H1 (cell line): ENCODE results near the gene PRKCD. TPM values are rescaled to one million over a fixed set of nuclear protein-coding genes. Genes with fewer than 3 reads are reported as not detected.
A peak's percentile ranks its signal among the peaks of the same experiment; 100 is the strongest.

Experiments
- CTCF ChIA-PET: fragments of 300-600 bp; sonication (Branson Sonifier 250); formaldehyde crosslinking; loops from one replicate; lab custom pipeline; 2021; ENCODE audit not compliant: partially characterized antibody; lab: Charles Lee
- POLR2A ChIA-PET: fragments of 300-600 bp; sonication (Branson Sonifier 250); formaldehyde crosslinking; loops from one replicate; lab custom pipeline; 2021; ENCODE audit warnings: inconsistent platforms; ENCODE audit not compliant: partially characterized antibody; lab: Charles Lee
- DNase-seq, 2 experiments: peaks; one replicate each; pipeline versions ENCODE4 v3.0.0 to v3.0.0-alpha.2; 2010 to 2022; ENCODE audit warnings: low spot score in 2 of 2, low read depth in 1 of 2, mixed read lengths in 1 of 2
- FAIRE-seq: peaks from 2 replicates; lab custom pipeline; 2011; peaks lifted over from hg19 to GRCh38; lab: Jason Lieb, UNC
- H2AFZ ChIP-seq: 2 replicates; pipeline ENCODE4 v1.8.1; 2012; ENCODE audit warnings: low read length, inconsistent platforms
- H2AK5ac ChIP-seq: 2 replicates; pipeline ENCODE4 v1.6.1; 2013; ENCODE audit warnings: low read depth, low read length
- H2BK120ac ChIP-seq: replicated peaks from 2 replicates; pipeline ENCODE3; 2013; ENCODE audit warnings: low read depth, low read length, inconsistent platforms
- H2BK12ac ChIP-seq: 2 replicates; pipeline ENCODE4 v1.6.1; 2013; ENCODE audit warnings: low read depth, low read length
- H2BK15ac ChIP-seq: 2 replicates; pipeline ENCODE4 v1.6.1; 2013; ENCODE audit warnings: low read length
- H2BK20ac ChIP-seq: 2 replicates; pipeline ENCODE4 v1.6.1; 2013; ENCODE audit warnings: low read length
- H2BK5ac ChIP-seq: 2 replicates; pipeline ENCODE4 v1.6.1; 2013; ENCODE audit warnings: low read depth, low read length
- H3K14ac ChIP-seq: 2 replicates; pipeline ENCODE4 v1.6.1; 2013; ENCODE audit warnings: inconsistent platforms; ENCODE audit not compliant: insufficient read length
- H3K18ac ChIP-seq: 2 replicates; pipeline ENCODE4 v1.6.1; 2013; ENCODE audit warnings: low read length; ENCODE audit errors: extremely low read depth
- H3K23ac ChIP-seq: 2 replicates; pipeline ENCODE4 v1.6.1; 2013; ENCODE audit warnings: inconsistent platforms; ENCODE audit not compliant: insufficient read length
- H3K23me2 ChIP-seq: 2 replicates; pipeline ENCODE4 v1.6.1; 2013; ENCODE audit warnings: low read depth, low read length
- H3K27ac ChIP-seq: 2 replicates; pipeline ENCODE4 v1.6.1; 2011; ENCODE audit warnings: low read depth, low read length, inconsistent platforms
- H3K27me3 ChIP-seq, 4 experiments: replicated peaks in 1 of 4; 1 replicate in 1 of 4; 2 replicates in 3 of 4; pipeline versions ENCODE4 v1.6.1 to v1.8.1; 2011 to 2013; ENCODE audit warnings: low read length in 3 of 4, mild to moderate bottlenecking in 3 of 4, inconsistent platforms in 2 of 4, mixed read lengths in 2 of 4, moderate library complexity in 1 of 4; ENCODE audit not compliant: control insufficient read depth in 3 of 4, insufficient read depth in 3 of 4; ENCODE audit errors: extremely low read depth in 1 of 4
- H3K36me3 ChIP-seq, 4 experiments: 2 replicates each; pipeline versions ENCODE4 v1.6.1 to v1.8.1; 2011 to 2013; ENCODE audit warnings: mild to moderate bottlenecking in 4 of 4, low read length in 3 of 4, moderate library complexity in 2 of 4, control low read depth in 1 of 4, inconsistent platforms in 1 of 4; ENCODE audit not compliant: insufficient read depth in 4 of 4, control insufficient read depth in 2 of 4
- H3K4ac ChIP-seq: replicated peaks from 2 replicates; pipeline ENCODE3; 2013; ENCODE audit warnings: low read length, low read depth, mixed read lengths, inconsistent platforms; ENCODE audit not compliant: insufficient read length
- H3K4me1 ChIP-seq, 4 experiments: replicated peaks in 1 of 4; 1 replicate in 1 of 4; 2 replicates in 3 of 4; pipeline versions ENCODE4 v1.6.1 to v1.8.1; 2011 to 2013; ENCODE audit warnings: low read length in 3 of 4, inconsistent platforms in 2 of 4, mixed read lengths in 1 of 4; ENCODE audit not compliant: insufficient read depth in 4 of 4, control insufficient read depth in 3 of 4
- H3K4me2 ChIP-seq, 2 experiments: 2 replicates each; pipeline versions ENCODE4 v1.6.1 to v1.8.1; 2011 to 2013; ENCODE audit warnings: low read depth in 2 of 2, low read length in 2 of 2, control low read depth in 1 of 2, inconsistent platforms in 1 of 2, mild to moderate bottlenecking in 1 of 2; ENCODE audit not compliant: insufficient read depth in 1 of 2
- H3K4me3 ChIP-seq, 4 experiments: fragments of 200-600, 300-600 bp in 1 of 4; sonication (generic), shearing (Covaris generic), sonication (Bioruptor Twin) in 1 of 4; 2 replicates each; pipeline versions ENCODE4 v1.5.1 to v1.8.1; 2011 to 2016; ENCODE audit warnings: low read length in 4 of 4, low read depth in 3 of 4, control low read depth in 2 of 4, inconsistent platforms in 2 of 4, mild to moderate bottlenecking in 2 of 4, mixed read lengths in 1 of 4, moderate library complexity in 1 of 4; ENCODE audit not compliant: insufficient read depth in 2 of 4; ENCODE audit errors: extremely low read depth in 1 of 4
- H3K56ac ChIP-seq: replicated peaks from 2 replicates; pipeline ENCODE3; 2013; ENCODE audit warnings: low read depth, mild to moderate bottlenecking, mixed read lengths, low read length, inconsistent platforms; ENCODE audit not compliant: insufficient read length
- H3K79me1 ChIP-seq: 2 replicates; pipeline ENCODE4 v1.6.1; 2013; ENCODE audit warnings: low read depth, low read length, control low read depth
- H3K79me2 ChIP-seq, 2 experiments: 2 replicates each; pipeline versions ENCODE4 v1.6.1 to v1.8.1; 2012 to 2013; ENCODE audit warnings: low read length in 2 of 2, mild to moderate bottlenecking in 2 of 2, inconsistent platforms in 1 of 2; ENCODE audit not compliant: insufficient read depth in 2 of 2, control insufficient read depth in 1 of 2
- H3K9ac ChIP-seq, 4 experiments: replicated peaks in 1 of 4; 1 replicate in 1 of 4; 2 replicates in 3 of 4; pipeline versions ENCODE4 v1.6.1 to v1.8.1; 2011 to 2013; ENCODE audit warnings: low read depth in 3 of 4, low read length in 3 of 4, control low read depth in 2 of 4, mild to moderate bottlenecking in 2 of 4, moderate library complexity in 2 of 4, inconsistent platforms in 1 of 4; ENCODE audit errors: extremely low read depth in 1 of 4
- H3K9me3 ChIP-seq, 2 experiments: 2 replicates each; pipeline versions ENCODE4 v1.6.1 to v1.8.1; 2012 to 2013; ENCODE audit warnings: mild to moderate bottlenecking in 2 of 2, moderate library complexity in 2 of 2, control low read depth in 1 of 2, inconsistent platforms in 1 of 2, low read depth in 1 of 2, low read length in 1 of 2, mixed read lengths in 1 of 2; ENCODE audit not compliant: insufficient read depth in 2 of 2
- H4K20me1 ChIP-seq, 2 experiments: replicated peaks in 1 of 2; 2 replicates each; pipeline versions ENCODE3 to v1.8.1; 2011 to 2013; ENCODE audit warnings: inconsistent platforms in 2 of 2, low read length in 2 of 2, mild to moderate bottlenecking in 1 of 2; ENCODE audit not compliant: insufficient read depth in 2 of 2, control insufficient read depth in 1 of 2
- H4K5ac ChIP-seq: 2 replicates; pipeline ENCODE4 v1.6.1; 2013; ENCODE audit warnings: low read length, low read depth, mixed read lengths, inconsistent platforms; ENCODE audit not compliant: insufficient read length
- H4K8ac ChIP-seq: 2 replicates; pipeline ENCODE4 v1.8.0; 2013; ENCODE audit warnings: mild to moderate bottlenecking, moderate library complexity, low read length, inconsistent platforms; ENCODE audit not compliant: insufficient read depth; ENCODE audit errors: extremely low read depth
- H4K91ac ChIP-seq: replicated peaks from 2 replicates; pipeline ENCODE3; 2013; ENCODE audit warnings: low read length, mixed read lengths, inconsistent platforms; ENCODE audit not compliant: insufficient read length
- POLR2A ChIP-seq, 2 experiments: IDR thresholded peaks; 1 replicate in 1 of 2; 2 replicates in 1 of 2; pipeline ENCODE4 v1.6.1; 2011; ENCODE audit warnings: low read depth in 2 of 2, low read length in 2 of 2, mild to moderate bottlenecking in 2 of 2; ENCODE audit errors: control extremely low read depth in 1 of 2
- SAP30 ChIP-seq: fragments of 300-600 bp; sonication (generic); IDR thresholded peaks from 2 replicates; pipeline ENCODE4 v1.7.1; 2012; ENCODE audit warnings: low read length, moderate library complexity, mild to moderate bottlenecking, inconsistent platforms; ENCODE audit not compliant: insufficient read depth, insufficient replicate concordance
- SP4 ChIP-seq: IDR thresholded peaks from 2 replicates; pipeline ENCODE4 v1.6.1; 2012; ENCODE audit warnings: low read length, inconsistent platforms
- whole genome bisulfite sequencing, 2 experiments: shearing (Covaris generic) in 1 of 2; methylation state at CpG; one replicate each; pipeline versions ENCODE4 v1.1.6 to v1.1.7; 2013 to 2015; ENCODE audit warnings: low lambda C conversion rate in 2 of 2, mixed read lengths in 2 of 2, inconsistent platforms in 1 of 2, low coverage in 1 of 2, missing lambda C conversion rate in 1 of 2; ENCODE audit not compliant: insufficient replicate concordance in 2 of 2, insufficient coverage in 1 of 2, insufficient read length in 1 of 2; ENCODE audit errors: extremely low coverage in 1 of 2, missing lambda C conversion rate in 1 of 2; 5-methylcytosine and 5-hydroxymethylcytosine counted together
- polyA plus RNA-seq, 7 experiments: library from polyadenylated mRNA; depleted of rRNA in 3 of 7; stranded (reverse) in 5 of 7; unstranded in 2 of 7; fragments of >200 nt in 5 of 7; fragments of 200-250 nt in 2 of 7; gene quantifications; 1 replicate in 5 of 7; 2 replicates in 1 of 7; 4 replicates in 1 of 7; pipeline versions ENCODE4 v1.2.1 to v1.2.3, GENCODE V29; 2011 to 2013; ENCODE audit warnings: missing spikeins in 2 of 7, mixed read lengths in 2 of 7
- total RNA-seq: library from RNA; stranded (reverse); fragmentation: NEBNext Ultra II Directional; extraction: Animal tissue kit (Norgen Biotek cat#: 25700); gene quantifications from 2 replicates; pipeline ENCODE4 v1.2.1, GENCODE V29; 2021

Gene PRKCD
- total and polyA plus RNA-seq, 2 of the 8 experiments (the other 6 are each of a cell fraction or from before 2014, with no cell fraction given) = 22.6 to 23.9 TPM

- Histone ChIP-seq H3K27me3 (peaks cover 0 to 7% (median 3%) of the 10 kb centered on the region in 4 experiments; a peak in 3 of 7 replicates), H3K23me2 (peaks cover 11% of the 10 kb centered on the region), H4K20me1 (peaks cover 3 to 19% of the 10 kb centered on the region in 2 experiments), H3K9me3 (no peaks in the 10 kb centered on the region), H2AK5ac (peak overlapping the region; percentile 96; the same call in 1 of the 2 replicates), H2BK12ac (peak overlapping the region; percentile 99; the same call in 1 of the 2 replicates), H3K79me2 (peaks cover 0 to 9% of the 10 kb centered on the region in 2 experiments; a peak in 1 of 4 replicates), H3K4me1 (peaks cover 3 to 39% (median 23%) of the 10 kb centered on the region in 4 experiments), H3K9ac (no peak overlapping the region), H2BK120ac (no peak overlapping the region), H2AFZ (no peak overlapping the region), H2BK5ac (peak overlapping the region; percentile 84), H4K91ac (peak overlapping the region; percentile 52), H3K36me3 (no peaks in the 10 kb centered on the region), H3K14ac (no peak overlapping the region), H3K27ac (no peak overlapping the region), H3K56ac (no peak overlapping the region), H3K23ac (no peak overlapping the region), H3K79me1 (peaks cover 18% of the 10 kb centered on the region), H2BK15ac (peak overlapping the region; percentile 82), H4K5ac (no peak overlapping the region), H3K18ac (no peak overlapping the region), H2BK20ac (no peak overlapping the region), H3K4ac (no peak overlapping the region), H3K4me3 (no peak overlapping the region), H3K4me2 (peak overlapping the region in 1 of 2 experiments; percentile 87; a peak in 1 of 4 replicates), H4K8ac (no peak overlapping the region; the same call in 1 of the 2 replicates)
- 84% methylated on average over 6 of the region's 6 CpGs; no CpG with 5 or more reads in 1 of the 2 experiments for WGBS, 2 experiments
- DNase-seq (no peak), FAIRE-seq (no peak)
- ChIA-PET CTCF (interaction anchor here (0.7 to 4.5 kb wide), 12 partner anchors 10 to 52 kb away, joined by 3 to 31 read pairs (median 4); partner anchors contain the start of gene RFT1), POLR2A (interaction anchor here (0.5 to 1.8 kb wide), 6 partner anchors 16 to 678 kb away, joined by 3 to 5 read pairs (median 3); no protein-coding TSS in a partner anchor)
- TF ChIP-seq SAP30 = no peak
- no peak for TF ChIP-seq POLR2A (IDR thresholded peaks at IDR 0.05; ENCODE audit: control extremely low read depth in 1 of 2, low read depth in 2 of 2, low read length in 2 of 2)
- no peak for TF ChIP-seq SP4
These were observed 2.7 kb downstream of the PRKCD start for GRCh38 chr3:53163444-53164387.
